DMS53 (cell line): ENCODE data around the gene EMC10.

ENCODE experiments used
- DNase-seq: peaks from one replicate; lab custom pipeline; 2025; lab: John Stamatoyannopoulos, UW

EMC10 gene

GRCh38 chr19:50496189-50497021 is 20.1 kb downstream of the EMC10 start:
- DNase-seq = peak; percentile 18

- DNase-seq = no peak
These were observed 20.7 kb downstream of the EMC10 start for GRCh38 chr19:50497022-50497405.

GRCh38 chr19:50498219-50499056 is 22.1 kb downstream of the EMC10 start:
- DNase-seq = no peak

- peak; percentile 42 for DNase-seq
These were observed 23.9 kb downstream of the EMC10 start for GRCh38 chr19:50500060-50500752.

- no peak for DNase-seq
These were observed 24.4 kb downstream of the EMC10 start for GRCh38 chr19:50500753-50501151.

- no peak for DNase-seq
These were observed 24.9 kb downstream of the EMC10 start for GRCh38 chr19:50501186-50501567.

GRCh38 chr19:50501568-50502475 is 25.5 kb downstream of the EMC10 start:
- DNase-seq = no peak

- DNase-seq = no peak
These were observed 29.7 kb downstream of the EMC10 start for GRCh38 chr19:50505856-50506611.

GRCh38 chr19:50506700-50507099 is 30.4 kb downstream of the EMC10 start:
- DNase-seq = no peak

- no peak for DNase-seq
These were observed 31.1 kb downstream of the EMC10 start for GRCh38 chr19:50507376-50507775.

GRCh38 chr19:50508843-50509190 is 32.5 kb downstream of the EMC10 start:
- no peak for DNase-seq

GRCh38 chr19:50509366-50509765 is 33.1 kb downstream of the EMC10 start:
- DNase-seq = no peak

- DNase-seq = no peak
These were observed 33.9 kb downstream of the EMC10 start for GRCh38 chr19:50510121-50510670.

GRCh38 chr19:50510700-50511068 is 34.4 kb downstream of the EMC10 start:
- no peak for DNase-seq

GRCh38 chr19:50511069-50511822 is 34.9 kb downstream of the EMC10 start, which contains the start of gene JOSD2:
Gene JOSD2, minus strand, starts transcription at chr19:50511191. Its CDS starts 760 bp downstream, at chr19:50510431.
- peak; percentile 96 for DNase-seq

GRCh38 chr19:50512112-50512998 is 36.0 kb downstream of the EMC10 start:
- DNase-seq = no peak

- no peak for DNase-seq
These were observed 36.9 kb downstream of the EMC10 start for GRCh38 chr19:50512999-50513745.
